HG02852 (cell line): Measurements from ENCODE around the gene PROM2.

Source experiments
- ATAC-seq: cut with Tn5 transposase; IDR thresholded peaks from one replicate; pipeline ENCODE4 v1.9.1; 2021; ENCODE audit warnings: mild to moderate bottlenecking, moderate library complexity; ENCODE audit not compliant: unreplicated experiment

PROM2 gene

GRCh38 chr2:95319481-95320343 lies 45.5 kb downstream of the PROM2 start:
- ATAC-seq, result no peak

GRCh38 chr2:95320344-95320712 lies 46.1 kb downstream of the PROM2 start:
- no peak for ATAC-seq

GRCh38 chr2:95320986-95321767 lies 46.9 kb downstream of the PROM2 start:
- ATAC-seq, result no peak

GRCh38 chr2:95323347-95324155 lies 49.3 kb downstream of the PROM2 start:
- no peak for ATAC-seq

DNA sequence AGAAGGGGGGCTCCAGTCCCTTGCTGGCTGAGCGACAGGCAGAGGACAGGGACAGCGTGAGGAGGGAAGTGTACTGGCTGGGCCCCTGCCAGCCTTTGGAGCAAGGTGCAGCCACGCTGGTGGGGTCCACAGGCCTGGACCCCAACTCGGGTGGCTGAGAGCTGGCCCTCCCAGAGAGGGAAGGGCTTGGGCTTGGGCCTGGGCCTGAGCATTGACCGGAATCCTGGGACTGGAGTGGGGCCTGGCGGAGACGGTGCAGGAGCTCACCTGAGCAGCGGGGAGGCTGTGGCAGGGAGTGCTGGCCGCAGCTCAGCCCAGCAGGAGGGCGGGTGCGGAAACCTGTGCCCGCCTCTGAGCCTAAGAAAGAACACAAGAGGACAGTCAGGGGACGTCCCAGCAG lies 50.8 kb downstream of the PROM2 start:
- ATAC-seq, result no peak

GRCh38 chr2:95325590-95326432 lies 51.6 kb downstream of the PROM2 start:
- ATAC-seq, result no peak

- no peak for ATAC-seq
These were observed 52.3 kb downstream of the PROM2 start for GRCh38 chr2:95326433-95327140.

GRCh38 chr2:95327861-95328260 lies 53.6 kb downstream of the PROM2 start:
- ATAC-seq, result no peak

DNA sequence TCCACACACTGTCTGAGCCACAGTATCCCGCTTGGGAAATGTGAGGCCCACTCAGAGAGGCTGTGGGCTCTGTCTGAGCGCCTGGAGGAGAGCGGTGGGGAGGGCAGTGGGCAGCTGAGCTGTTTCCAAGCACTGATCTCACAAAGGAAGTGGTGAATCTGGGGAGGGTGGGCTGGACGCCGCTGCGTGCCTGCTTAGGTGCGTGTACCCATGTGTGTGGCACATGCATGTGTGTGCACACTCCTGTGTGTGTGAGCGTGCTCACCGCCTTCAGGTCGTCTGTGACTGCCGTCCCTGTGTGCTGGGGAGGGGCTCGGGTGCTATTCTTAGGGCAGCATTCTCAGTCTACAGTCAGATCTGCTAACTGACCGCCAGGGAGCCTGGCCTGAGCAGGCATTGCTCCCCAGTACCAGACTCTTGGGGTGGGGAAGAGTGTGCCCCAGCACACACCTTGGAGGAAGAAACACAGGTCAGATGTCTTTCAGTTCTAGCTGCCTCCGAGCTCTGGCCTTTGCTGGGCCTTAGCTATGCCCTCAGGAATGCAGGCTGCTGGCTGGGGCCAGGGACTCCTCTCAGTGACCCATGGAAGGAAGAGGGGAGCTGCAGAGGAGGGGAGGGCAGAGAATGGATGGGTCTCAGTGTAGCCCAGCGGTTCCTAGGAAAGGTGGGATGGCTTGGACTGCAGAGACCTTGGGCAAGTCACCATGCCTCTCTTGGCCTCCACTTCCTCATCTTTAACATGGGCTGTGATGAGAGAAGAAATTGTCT lies 54.3 kb downstream of the PROM2 start:
- ATAC-seq, result no peak

GRCh38 chr2:95329401-95329800 lies 55.2 kb downstream of the PROM2 start:
- no peak for ATAC-seq

DNA sequence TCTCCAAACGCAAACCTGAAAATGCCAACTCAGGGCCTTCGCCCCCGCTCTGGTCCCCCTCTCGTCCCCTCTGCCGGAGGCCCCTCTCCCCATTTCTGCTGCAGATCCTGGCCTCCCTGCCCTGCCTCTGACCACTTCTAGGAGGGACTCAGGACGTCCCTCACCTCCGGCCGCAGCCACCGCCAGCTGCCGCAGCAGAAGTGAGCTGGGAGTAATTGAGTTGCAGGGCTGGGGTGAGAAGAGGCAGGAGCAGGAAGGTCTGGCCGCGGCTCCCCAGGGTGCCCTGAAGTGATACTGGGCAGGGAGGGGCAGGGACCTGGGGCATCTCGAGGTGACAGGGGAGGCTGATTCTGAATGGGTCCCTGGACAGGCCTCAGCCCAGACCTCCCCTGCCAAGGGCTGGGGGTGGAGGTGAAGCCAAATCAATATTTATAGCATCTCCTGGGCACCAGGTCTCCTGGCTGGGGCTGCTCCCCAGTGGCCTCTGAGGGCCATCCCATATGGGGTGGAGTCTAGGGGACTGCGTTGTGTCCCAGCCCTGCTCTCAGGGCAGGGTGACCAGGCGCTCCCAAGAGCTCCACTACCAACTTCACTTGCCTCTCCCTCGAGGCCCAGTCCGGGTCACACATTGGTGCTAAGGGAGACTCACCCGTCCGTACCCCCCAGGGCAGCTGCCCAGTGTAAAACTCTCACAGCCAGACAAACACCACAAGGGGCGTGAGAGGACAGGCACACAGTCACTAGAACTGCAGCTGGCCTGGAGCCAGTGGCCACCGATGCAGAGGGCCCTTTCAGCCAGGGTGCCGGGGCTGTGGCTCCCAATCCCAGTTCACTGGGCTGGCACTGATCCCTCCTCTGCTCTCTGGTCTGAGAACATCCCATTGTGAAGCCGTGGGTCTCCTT lies 55.9 kb downstream of the PROM2 start:
- no peak for ATAC-seq

- no peak for ATAC-seq
These were observed 56.6 kb downstream of the PROM2 start for GRCh38 chr2:95330794-95331338.

DNA sequence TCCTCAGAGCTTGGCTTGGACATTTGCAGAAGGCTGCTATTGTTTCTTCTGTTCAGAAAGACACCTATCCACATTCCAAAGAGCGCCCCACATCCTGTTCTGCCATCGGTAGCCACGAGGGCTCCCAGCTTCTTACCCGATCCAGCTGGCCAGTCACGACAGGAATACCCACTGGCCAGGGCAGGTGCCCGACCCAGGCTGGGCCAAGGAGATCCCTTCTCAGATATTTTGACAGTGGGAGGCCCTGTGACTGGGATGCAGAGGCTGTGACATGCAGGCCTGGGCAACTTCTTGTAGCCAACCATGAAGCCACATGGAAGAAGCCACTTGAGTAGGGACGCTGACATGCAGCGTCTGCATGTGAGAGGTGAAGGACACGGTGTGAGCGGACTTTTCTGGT lies 57.4 kb downstream of the PROM2 start:
- no peak for ATAC-seq

GRCh38 chr2:95332036-95332435 lies 57.8 kb downstream of the PROM2 start:
- ATAC-seq, result no peak

GRCh38 chr2:95333056-95333455 lies 58.8 kb downstream of the PROM2 start:
- no peak for ATAC-seq

DNA sequence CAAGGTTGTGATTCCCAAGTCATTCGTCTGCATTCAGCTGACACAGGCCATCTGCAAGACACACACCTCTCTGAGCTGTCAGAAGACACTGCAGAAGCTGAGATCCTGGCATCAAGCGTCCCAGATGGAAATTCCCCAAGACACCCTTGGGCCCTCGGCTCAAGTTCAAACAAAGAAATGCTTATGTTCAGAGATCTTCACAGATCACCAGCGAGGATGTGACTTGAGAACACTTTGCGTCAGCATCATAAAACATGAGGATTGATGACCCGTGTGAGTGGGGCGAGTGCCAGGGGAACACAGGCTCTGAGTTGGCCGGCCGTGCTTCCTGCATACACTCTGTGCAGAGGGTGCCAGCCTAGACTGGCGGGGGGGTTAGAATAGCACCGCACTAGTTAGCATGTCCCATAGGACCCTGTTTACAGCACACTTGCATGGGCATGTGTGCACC lies 59.7 kb downstream of the PROM2 start:
- ATAC-seq, result no peak

DNA sequence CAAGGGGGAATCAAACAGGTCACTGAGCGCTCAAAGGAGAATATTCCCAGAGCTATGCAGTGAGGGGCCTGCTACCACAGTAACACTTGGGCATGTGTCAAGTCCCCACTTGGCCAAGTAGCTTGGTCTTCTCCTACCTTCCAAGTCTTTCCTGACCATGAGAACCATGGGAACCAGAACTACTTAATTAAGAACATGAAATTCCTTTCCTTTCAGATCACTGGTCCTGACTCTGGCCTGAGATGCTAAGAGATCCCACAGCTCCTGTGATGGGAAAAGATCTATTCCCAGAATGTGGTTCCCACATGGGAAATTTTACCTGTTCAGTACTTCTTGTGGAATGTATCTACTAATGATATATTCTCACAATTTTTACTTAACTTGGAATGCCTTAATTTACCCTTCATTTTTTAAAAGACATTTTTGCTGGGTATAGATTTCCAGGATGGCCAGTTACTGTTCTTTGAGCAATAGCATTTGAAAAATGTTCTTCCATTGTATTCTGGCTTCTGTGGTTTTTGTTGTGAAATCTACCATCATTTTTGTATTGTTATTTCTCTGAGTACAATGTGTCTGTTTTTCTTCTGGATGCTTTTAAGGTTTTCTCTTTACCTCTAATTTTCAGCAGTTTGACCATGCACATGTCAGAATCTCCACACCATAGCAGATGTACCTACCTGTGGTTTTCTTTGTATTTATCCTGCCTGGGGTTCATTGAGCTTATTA lies 60.8 kb downstream of the PROM2 start:
- no peak for ATAC-seq
